GM12801 (cell line): ENCODE results near the gene HAUS8.

Experiments
- CTCF ChIP-seq: IDR thresholded peaks from one replicate; pipeline ENCODE4 v1.5.1; 2011; ENCODE audit warnings: control low read depth; ENCODE audit not compliant: insufficient read length; ENCODE audit errors: extremely low read depth

Gene HAUS8

GRCh38 chr19:17023805-17024204 is 51.4 kb downstream of the HAUS8 start:
- no peak for TF ChIP-seq CTCF

- no peak for TF ChIP-seq CTCF
These were observed 52.5 kb downstream of the HAUS8 start for GRCh38 chr19:17022738-17023137.

- TF ChIP-seq CTCF: no peak
These were observed 53.3 kb downstream of the HAUS8 start for GRCh38 chr19:17021793-17022590.

GRCh38 chr19:17021328-17021727 is 53.9 kb downstream of the HAUS8 start:
- TF ChIP-seq CTCF: no peak

- no peak for TF ChIP-seq CTCF
These were observed 54.4 kb downstream of the HAUS8 start for GRCh38 chr19:17020823-17021222.

- no peak for TF ChIP-seq CTCF
These were observed 54.9 kb downstream of the HAUS8 start for GRCh38 chr19:17020385-17020784.

GRCh38 chr19:17011485-17011884 is 63.8 kb downstream of the HAUS8 start:
- TF ChIP-seq CTCF: no peak
